HEK293 (cell line): ENCODE data around the gene TOM1L2.

ENCODE experiments used
- CTCF ChIA-PET: fragments of 350-600 bp; formaldehyde crosslinking; extraction: SDS; loops from one replicate; lab custom pipeline; 2021; ENCODE audit warnings: antibody characterized with exemption; lab: Yijun Ruan, JAX
- POLR2A ChIA-PET: fragments of 300-600 bp; formaldehyde crosslinking; extraction: SDS; loops from one replicate; lab custom pipeline; 2020; ENCODE audit warnings: antibody characterized with exemption, inconsistent platforms; lab: Yijun Ruan, JAX
- H3K27ac ChIP-seq: fragments of 200-500 bp; sonication (Bioruptor generic); 2 replicates; pipeline ENCODE4 v1.5.1; 2014; ENCODE audit warnings: low read depth, low read length, control low read depth, inconsistent platforms; ENCODE audit errors: extremely low read depth
- H3K36me3 ChIP-seq, 2 experiments: fragments of 200-500 bp in 1 of 2; sonication (Bioruptor generic) in 1 of 2; 1 replicate in 1 of 2; 2 replicates in 1 of 2; pipeline ENCODE4 v1.5.1; 2014 to 2017; ENCODE audit warnings: inconsistent platforms in 2 of 2, low read length in 2 of 2; ENCODE audit not compliant: control insufficient read depth in 2 of 2, insufficient read depth in 1 of 2
- H3K4me1 ChIP-seq: fragments of 200-500 bp; sonication (Bioruptor generic); 2 replicates; pipeline ENCODE4 v1.5.1; 2014; ENCODE audit warnings: mild to moderate bottlenecking, low read length, inconsistent platforms; ENCODE audit not compliant: control insufficient read depth, insufficient read depth
- H3K4me3 ChIP-seq: 2 replicates; pipeline ENCODE4 v1.5.1; 2011; ENCODE audit warnings: low read depth, mild to moderate bottlenecking, control low read depth, low read length, moderate library complexity
- H3K9me3 ChIP-seq: fragments of 200-500 bp; sonication (Bioruptor generic); 2 replicates; pipeline ENCODE4 v1.5.1; 2014; ENCODE audit warnings: low read depth, low read length, inconsistent platforms; ENCODE audit not compliant: control insufficient read depth, insufficient read depth
- BCL11A ChIP-seq: fragments of 450-650 bp; formaldehyde crosslinking; IDR thresholded peaks from 2 replicates; pipeline ENCODE4 v1.5.1; 2016; ENCODE audit warnings: low read depth, missing biosample characterization, missing genetic modification characterization
- FEZF1 ChIP-seq: fragments of 450-650 bp; formaldehyde crosslinking; IDR thresholded peaks from 2 replicates; pipeline ENCODE4 v1.5.1; 2016; ENCODE audit warnings: missing biosample characterization, missing genetic modification characterization
- GFI1B ChIP-seq: fragments of 450-650 bp; formaldehyde crosslinking; IDR thresholded peaks from 2 replicates; pipeline ENCODE4 v1.5.1; 2016; ENCODE audit warnings: missing biosample characterization, missing genetic modification characterization
- GLIS1 ChIP-seq: fragments of 450-650 bp; formaldehyde crosslinking; IDR thresholded peaks from 2 replicates; pipeline ENCODE4 v1.5.1; 2016; ENCODE audit warnings: missing biosample characterization, missing genetic modification characterization
- KLF7 ChIP-seq: fragments of 450-650 bp; formaldehyde crosslinking; IDR thresholded peaks from 2 replicates; pipeline ENCODE4 v1.5.1; 2016; ENCODE audit warnings: missing biosample characterization, missing genetic modification characterization, borderline replicate concordance
- OSR2 ChIP-seq: fragments of 450-650 bp; formaldehyde crosslinking; IDR thresholded peaks from 2 replicates; pipeline ENCODE4 v1.5.1; 2016; ENCODE audit warnings: missing biosample characterization, missing genetic modification characterization
- SP2 ChIP-seq: fragments of 450-650 bp; formaldehyde crosslinking; IDR thresholded peaks from 2 replicates; pipeline ENCODE4 v1.5.1; 2016; ENCODE audit warnings: missing biosample characterization, missing genetic modification characterization
- SP7 ChIP-seq: fragments of 450-650 bp; formaldehyde crosslinking; IDR thresholded peaks from 2 replicates; pipeline ENCODE4 v1.5.1; 2016; ENCODE audit warnings: missing biosample characterization, missing genetic modification characterization
- ZFHX2 ChIP-seq: fragments of 450-650 bp; formaldehyde crosslinking; conservative IDR thresholded peaks from 2 replicates; pipeline ENCODE4 v1.5.1; 2016; ENCODE audit warnings: missing biosample characterization, missing genetic modification characterization
- ZNF146 ChIP-seq: fragments of 450-650 bp; formaldehyde crosslinking; IDR thresholded peaks from 2 replicates; pipeline ENCODE4 v1.5.1; 2016; ENCODE audit warnings: missing biosample characterization, missing genetic modification characterization
- ZNF211 ChIP-seq: fragments of 450-650 bp; formaldehyde crosslinking; IDR thresholded peaks from 2 replicates; pipeline ENCODE4 v1.5.1; 2016; ENCODE audit warnings: low read depth, missing biosample characterization, missing genetic modification characterization
- ZNF248 ChIP-seq: fragments of 450-650 bp; formaldehyde crosslinking; IDR thresholded peaks from 2 replicates; pipeline ENCODE4 v1.5.1; 2017; ENCODE audit warnings: missing biosample characterization, missing genetic modification characterization
- ZNF354C ChIP-seq: fragments of 450-650 bp; formaldehyde crosslinking; IDR thresholded peaks from 2 replicates; pipeline ENCODE4 v1.5.1; 2016; ENCODE audit warnings: missing biosample characterization, missing genetic modification characterization, low read depth, borderline replicate concordance
- ZNF544 ChIP-seq: fragments of 450-650 bp; formaldehyde crosslinking; IDR thresholded peaks from 2 replicates; pipeline ENCODE4 v1.5.0; 2017; ENCODE audit warnings: missing biosample characterization, missing genetic modification characterization
- ZNF585B ChIP-seq: fragments of 450-650 bp; formaldehyde crosslinking; IDR thresholded peaks from 2 replicates; pipeline ENCODE4 v1.5.1; 2016; ENCODE audit warnings: missing biosample characterization, missing genetic modification characterization
- ZNF623 ChIP-seq: fragments of 450-650 bp; formaldehyde crosslinking; IDR thresholded peaks from 2 replicates; pipeline ENCODE4 v1.5.1; 2016; ENCODE audit warnings: missing biosample characterization, missing genetic modification characterization
- ZXDB ChIP-seq: fragments of 450-650 bp; formaldehyde crosslinking; IDR thresholded peaks from 2 replicates; pipeline ENCODE4 v1.5.1; 2016; ENCODE audit warnings: missing biosample characterization, missing genetic modification characterization
- TF ChIP-seq, protein P1 (sequence below): fragments of 450-650 bp; formaldehyde crosslinking; IDR thresholded peaks from 2 replicates; pipeline ENCODE4 v1.5.1; 2016; ENCODE audit warnings: missing biosample characterization, missing genetic modification characterization, low read depth
- TF ChIP-seq, protein P2 (sequence below): fragments of 450-650 bp; IDR thresholded peaks from 2 replicates; pipeline ENCODE4 v1.5.1; 2018; ENCODE audit warnings: missing biosample characterization, missing genetic modification characterization
- TF ChIP-seq, protein P3 (sequence below): fragments of 450-650 bp; formaldehyde crosslinking; IDR thresholded peaks from 2 replicates; pipeline ENCODE4 v1.5.1; 2016; ENCODE audit warnings: missing biosample characterization, missing genetic modification characterization
- TF ChIP-seq, protein P4 (sequence below): fragments of 450-650 bp; formaldehyde crosslinking; IDR thresholded peaks from 2 replicates; pipeline ENCODE4 v1.5.1; 2016; ENCODE audit warnings: missing biosample characterization, missing genetic modification characterization
- TF ChIP-seq, protein P5 (sequence below): fragments of 450-650 bp; formaldehyde crosslinking; IDR thresholded peaks from 2 replicates; pipeline ENCODE4 v1.5.1; 2016; ENCODE audit warnings: missing biosample characterization, missing genetic modification characterization
- TF ChIP-seq, protein P6 (sequence below): fragments of 450-650 bp; formaldehyde crosslinking; IDR thresholded peaks from 2 replicates; pipeline ENCODE4 v1.5.1; 2017; ENCODE audit warnings: missing biosample characterization, missing genetic modification characterization

Gene TOM1L2

DNA sequence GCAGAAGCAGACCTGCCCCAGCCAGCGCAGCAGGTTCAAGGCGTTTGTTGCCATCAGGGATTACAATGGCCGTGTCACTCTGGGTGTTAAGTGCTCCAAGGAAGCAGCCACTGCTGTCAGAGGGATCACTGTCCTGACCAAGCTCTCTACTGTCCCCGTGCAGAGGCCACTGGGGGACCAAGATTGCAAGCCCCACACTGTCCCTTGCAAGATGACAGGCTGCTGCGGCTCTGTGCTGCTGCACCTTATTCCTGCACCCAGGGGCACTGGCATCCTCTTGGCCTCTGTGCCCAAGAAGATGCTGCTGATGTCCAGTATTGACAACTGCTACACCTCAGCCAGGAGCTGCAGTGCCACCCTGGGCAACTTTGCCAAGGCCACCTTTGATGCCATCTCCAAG lies 39.1 kb upstream of the TOM1L2 start:
- TF ChIP-seq FEZF1 (no peak), ZNF146 (tag by site-specific recombination) (no peak), GFI1B (tag by site-specific recombination) (no peak), ZFHX2 (tag by site-specific recombination) (no peak), ZNF585B (no peak), ZNF211 (tag by site-specific recombination) (no peak), ZXDB (tag by site-specific recombination) (no peak), GLIS1 (tag by site-specific recombination) (no peak), ZNF248 (no peak)
- TF ChIP-seq, protein P1, sequence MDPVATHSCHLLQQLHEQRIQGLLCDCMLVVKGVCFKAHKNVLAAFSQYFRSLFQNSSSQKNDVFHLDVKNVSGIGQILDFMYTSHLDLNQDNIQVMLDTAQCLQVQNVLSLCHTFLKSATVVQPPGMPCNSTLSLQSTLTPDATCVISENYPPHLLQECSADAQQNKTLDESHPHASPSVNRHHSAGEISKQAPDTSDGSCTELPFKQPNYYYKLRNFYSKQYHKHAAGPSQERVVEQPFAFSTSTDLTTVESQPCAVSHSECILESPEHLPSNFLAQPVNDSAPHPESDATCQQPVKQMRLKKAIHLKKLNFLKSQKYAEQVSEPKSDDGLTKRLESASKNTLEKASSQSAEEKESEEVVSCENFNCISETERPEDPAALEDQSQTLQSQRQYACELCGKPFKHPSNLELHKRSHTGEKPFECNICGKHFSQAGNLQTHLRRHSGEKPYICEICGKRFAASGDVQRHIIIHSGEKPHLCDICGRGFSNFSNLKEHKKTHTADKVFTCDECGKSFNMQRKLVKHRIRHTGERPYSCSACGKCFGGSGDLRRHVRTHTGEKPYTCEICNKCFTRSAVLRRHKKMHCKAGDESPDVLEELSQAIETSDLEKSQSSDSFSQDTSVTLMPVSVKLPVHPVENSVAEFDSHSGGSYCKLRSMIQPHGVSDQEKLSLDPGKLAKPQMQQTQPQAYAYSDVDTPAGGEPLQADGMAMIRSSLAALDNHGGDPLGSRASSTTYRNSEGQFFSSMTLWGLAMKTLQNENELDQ (tag by site-specific recombination): no peak
- TF ChIP-seq, protein P2, sequence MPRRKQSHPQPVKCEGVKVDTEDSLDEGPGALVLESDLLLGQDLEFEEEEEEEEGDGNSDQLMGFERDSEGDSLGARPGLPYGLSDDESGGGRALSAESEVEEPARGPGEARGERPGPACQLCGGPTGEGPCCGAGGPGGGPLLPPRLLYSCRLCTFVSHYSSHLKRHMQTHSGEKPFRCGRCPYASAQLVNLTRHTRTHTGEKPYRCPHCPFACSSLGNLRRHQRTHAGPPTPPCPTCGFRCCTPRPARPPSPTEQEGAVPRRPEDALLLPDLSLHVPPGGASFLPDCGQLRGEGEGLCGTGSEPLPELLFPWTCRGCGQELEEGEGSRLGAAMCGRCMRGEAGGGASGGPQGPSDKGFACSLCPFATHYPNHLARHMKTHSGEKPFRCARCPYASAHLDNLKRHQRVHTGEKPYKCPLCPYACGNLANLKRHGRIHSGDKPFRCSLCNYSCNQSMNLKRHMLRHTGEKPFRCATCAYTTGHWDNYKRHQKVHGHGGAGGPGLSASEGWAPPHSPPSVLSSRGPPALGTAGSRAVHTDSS: no peak
- TF ChIP-seq, protein P3, sequence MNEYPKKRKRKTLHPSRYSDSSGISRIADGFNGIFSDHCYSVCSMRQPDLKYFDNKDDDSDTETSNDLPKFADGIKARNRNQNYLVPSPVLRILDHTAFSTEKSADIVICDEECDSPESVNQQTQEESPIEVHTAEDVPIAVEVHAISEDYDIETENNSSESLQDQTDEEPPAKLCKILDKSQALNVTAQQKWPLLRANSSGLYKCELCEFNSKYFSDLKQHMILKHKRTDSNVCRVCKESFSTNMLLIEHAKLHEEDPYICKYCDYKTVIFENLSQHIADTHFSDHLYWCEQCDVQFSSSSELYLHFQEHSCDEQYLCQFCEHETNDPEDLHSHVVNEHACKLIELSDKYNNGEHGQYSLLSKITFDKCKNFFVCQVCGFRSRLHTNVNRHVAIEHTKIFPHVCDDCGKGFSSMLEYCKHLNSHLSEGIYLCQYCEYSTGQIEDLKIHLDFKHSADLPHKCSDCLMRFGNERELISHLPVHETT: no peak
- H3K27ac ChIP-seq: no peak overlapping the region
- ChIA-PET CTCF (interaction anchor here (0.7 kb wide), 1 partner anchor 120 kb away, joined by 3 read pairs; no protein-coding TSS in a partner anchor), POLR2A (interaction anchor here (1.5 kb wide), 1 partner anchor 39 kb away, joined by 3 read pairs; the partner anchor contains the start of genes DRC3 and TOM1L2)
- no peaks in the 10 kb centered on the region for H3K4me1 ChIP-seq
- peaks cover 4 to 38% of the 10 kb centered on the region in 2 experiments; a peak in 2 of 3 replicates for H3K36me3 ChIP-seq
- no peak overlapping the region for H3K4me3 ChIP-seq
- no peaks in the 10 kb centered on the region for H3K9me3 ChIP-seq

DNA sequence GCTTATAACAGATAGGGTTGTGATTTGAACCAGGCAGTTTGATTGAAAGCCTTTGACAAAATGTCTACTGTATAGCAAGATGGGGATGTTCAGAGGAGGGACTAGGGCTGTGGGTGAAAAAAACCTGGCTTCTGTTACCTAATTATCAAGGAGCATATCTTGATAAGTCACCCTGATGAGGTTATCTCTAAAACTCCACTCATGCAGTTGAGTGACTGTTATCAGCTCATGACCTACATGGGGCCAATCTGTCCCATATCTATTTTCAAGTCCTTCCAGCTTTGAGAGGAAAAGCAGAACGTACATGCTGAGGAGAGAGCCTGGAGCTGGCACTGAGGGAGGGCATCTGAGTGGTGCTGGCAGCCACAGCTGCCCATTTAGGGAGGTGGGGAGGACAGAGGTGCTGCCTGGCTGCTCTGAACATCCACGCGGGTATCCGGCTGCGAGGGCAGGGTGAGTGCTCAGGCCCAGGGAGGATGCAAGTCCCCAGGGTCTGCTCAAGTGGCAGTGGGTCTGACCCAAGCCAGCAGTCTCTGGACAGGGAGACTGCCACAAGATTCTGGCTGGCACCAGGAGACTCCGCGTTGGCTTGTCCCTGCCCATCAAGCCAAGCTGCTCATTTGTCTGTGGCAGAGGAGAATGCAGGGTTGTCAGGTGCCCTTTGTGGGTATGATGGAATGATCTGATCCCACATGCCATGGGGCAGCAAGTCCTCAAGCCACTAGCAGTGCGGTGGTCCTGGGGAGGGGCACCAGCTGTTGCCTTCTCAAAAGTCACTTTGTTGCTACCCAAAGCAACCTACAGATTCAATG lies 37.6 kb upstream of the TOM1L2 start:
- CTCF ChIA-PET: interaction anchor here (1.3 kb wide), 1 partner anchor 119 kb away, joined by 3 read pairs; no protein-coding TSS in a partner anchor
- TF ChIP-seq, protein P4, sequence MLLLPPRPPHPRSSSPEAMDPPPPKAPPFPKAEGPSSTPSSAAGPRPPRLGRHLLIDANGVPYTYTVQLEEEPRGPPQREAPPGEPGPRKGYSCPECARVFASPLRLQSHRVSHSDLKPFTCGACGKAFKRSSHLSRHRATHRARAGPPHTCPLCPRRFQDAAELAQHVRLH (tag by site-specific recombination): no peak
- TF ChIP-seq BCL11A (tag by site-specific recombination) (no peak), SP2 (no peak), SP7 (no peak), ZNF354C (tag by site-specific recombination) (no peak), KLF7 (tag by site-specific recombination) (no peak), ZNF544 (tag by site-specific recombination) (no peak), OSR2 (tag by site-specific recombination) (no peak), ZNF623 (tag by site-specific recombination) (no peak)
- TF ChIP-seq, protein P5, sequence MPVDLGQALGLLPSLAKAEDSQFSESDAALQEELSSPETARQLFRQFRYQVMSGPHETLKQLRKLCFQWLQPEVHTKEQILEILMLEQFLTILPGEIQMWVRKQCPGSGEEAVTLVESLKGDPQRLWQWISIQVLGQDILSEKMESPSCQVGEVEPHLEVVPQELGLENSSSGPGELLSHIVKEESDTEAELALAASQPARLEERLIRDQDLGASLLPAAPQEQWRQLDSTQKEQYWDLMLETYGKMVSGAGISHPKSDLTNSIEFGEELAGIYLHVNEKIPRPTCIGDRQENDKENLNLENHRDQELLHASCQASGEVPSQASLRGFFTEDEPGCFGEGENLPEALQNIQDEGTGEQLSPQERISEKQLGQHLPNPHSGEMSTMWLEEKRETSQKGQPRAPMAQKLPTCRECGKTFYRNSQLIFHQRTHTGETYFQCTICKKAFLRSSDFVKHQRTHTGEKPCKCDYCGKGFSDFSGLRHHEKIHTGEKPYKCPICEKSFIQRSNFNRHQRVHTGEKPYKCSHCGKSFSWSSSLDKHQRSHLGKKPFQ (tag by site-specific recombination): no peak
- TF ChIP-seq, protein P6, sequence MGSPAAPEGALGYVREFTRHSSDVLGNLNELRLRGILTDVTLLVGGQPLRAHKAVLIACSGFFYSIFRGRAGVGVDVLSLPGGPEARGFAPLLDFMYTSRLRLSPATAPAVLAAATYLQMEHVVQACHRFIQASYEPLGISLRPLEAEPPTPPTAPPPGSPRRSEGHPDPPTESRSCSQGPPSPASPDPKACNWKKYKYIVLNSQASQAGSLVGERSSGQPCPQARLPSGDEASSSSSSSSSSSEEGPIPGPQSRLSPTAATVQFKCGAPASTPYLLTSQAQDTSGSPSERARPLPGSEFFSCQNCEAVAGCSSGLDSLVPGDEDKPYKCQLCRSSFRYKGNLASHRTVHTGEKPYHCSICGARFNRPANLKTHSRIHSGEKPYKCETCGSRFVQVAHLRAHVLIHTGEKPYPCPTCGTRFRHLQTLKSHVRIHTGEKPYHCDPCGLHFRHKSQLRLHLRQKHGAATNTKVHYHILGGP (tag by site-specific recombination): no peak

More for the DNA sequence above, 37.6 kb upstream of the TOM1L2 start:
- no peak overlapping the region for H3K4me3 ChIP-seq
- H3K9me3 ChIP-seq: no peaks in the 10 kb centered on the region
- no peaks in the 10 kb centered on the region for H3K4me1 ChIP-seq
- no peak overlapping the region for H3K27ac ChIP-seq
- peaks cover 4 to 28% of the 10 kb centered on the region in 2 experiments; a peak in 2 of 3 replicates for H3K36me3 ChIP-seq
- POLR2A ChIA-PET: no interaction called here
